HEK293T (cell line): ENCODE data around the gene ARID2.

Source experiments
- CTCF ChIA-PET: fragments of 350-600 bp; formaldehyde crosslinking; extraction: SDS; loops from one replicate; lab custom pipeline; 2021; ENCODE audit warnings: antibody characterized with exemption, inconsistent platforms; lab: Yijun Ruan, JAX
- POLR2A ChIA-PET: fragments of 350-600 bp; formaldehyde crosslinking; extraction: SDS; loops from one replicate; lab custom pipeline; 2020; ENCODE audit warnings: antibody characterized with exemption, inconsistent platforms; lab: Yijun Ruan, JAX
- DNase-seq: peaks from one replicate; pipeline ENCODE4 v3.0.0; 2012; ENCODE audit warnings: mixed read lengths; ENCODE audit errors: extremely low spot score
- ARNT ChIP-seq: fragments of 450-650 bp; IDR thresholded peaks from 2 replicates; pipeline ENCODE4 v1.6.1; 2017; ENCODE audit warnings: mild to moderate bottlenecking
- BHLHE40 ChIP-seq: fragments of 450-650 bp; IDR thresholded peaks from 2 replicates; pipeline ENCODE4 v1.6.1; 2016; ENCODE audit warnings: mild to moderate bottlenecking, moderate library complexity, borderline replicate concordance
- CTBP1 ChIP-seq: fragments of 450-650 bp; IDR thresholded peaks from 2 replicates; pipeline ENCODE4 v1.6.1; 2016; ENCODE audit warnings: borderline replicate concordance
- ELF4 ChIP-seq: fragments of 450-650 bp; IDR thresholded peaks from 2 replicates; pipeline ENCODE4 v1.6.1; 2017; ENCODE audit warnings: antibody characterized with exemption
- FOXA1 ChIP-seq: fragments of 450-650 bp; IDR thresholded peaks from 2 replicates; pipeline ENCODE4 v1.6.1; 2016; ENCODE audit warnings: mild to moderate bottlenecking
- FOXK2 ChIP-seq: fragments of 450-650 bp; IDR thresholded peaks from 2 replicates; pipeline ENCODE4 v1.6.1; 2016; ENCODE audit warnings: mild to moderate bottlenecking
- FOXM1 ChIP-seq: fragments of 450-650 bp; IDR thresholded peaks from 2 replicates; pipeline ENCODE4 v1.6.1; 2017; ENCODE audit warnings: mild to moderate bottlenecking, borderline replicate concordance
- HDGF ChIP-seq: fragments of 450-650 bp; IDR thresholded peaks from 2 replicates; pipeline ENCODE4 v1.6.1; 2017; ENCODE audit warnings: antibody characterized with exemption, borderline replicate concordance
- L3MBTL2 ChIP-seq: fragments of 450-650 bp; conservative IDR thresholded peaks from 2 replicates; pipeline ENCODE4 v1.6.1; 2016; ENCODE audit warnings: mild to moderate bottlenecking
- LEF1 ChIP-seq: fragments of 450-650 bp; IDR thresholded peaks from 2 replicates; pipeline ENCODE4 v1.6.1; 2017; ENCODE audit warnings: mild to moderate bottlenecking, borderline replicate concordance
- NFRKB ChIP-seq: fragments of 450-650 bp; IDR thresholded peaks from 2 replicates; pipeline ENCODE4 v1.6.1; 2016; ENCODE audit warnings: mild to moderate bottlenecking, moderate library complexity
- PKNOX1 ChIP-seq: fragments of 450-650 bp; IDR thresholded peaks from 2 replicates; pipeline ENCODE4 v1.6.1; 2016
- SP1 ChIP-seq: fragments of 450-650 bp; IDR thresholded peaks from 2 replicates; pipeline ENCODE4 v1.6.1; 2017
- SUZ12 ChIP-seq: fragments of 450-650 bp; IDR thresholded peaks from 2 replicates; pipeline ENCODE4 v1.6.1; 2016; ENCODE audit warnings: mild to moderate bottlenecking
- TARDBP ChIP-seq: fragments of 450-650 bp; IDR thresholded peaks from 2 replicates; pipeline ENCODE4 v1.6.1; 2016
- ZNF384 ChIP-seq: fragments of 450-650 bp; IDR thresholded peaks from 2 replicates; pipeline ENCODE4 v1.6.1; 2016

ARID2 gene

GRCh38 chr12:45727301-45727979 is 2.1 kb upstream of the ARID2 start:
- no peak for TF ChIP-seq ZNF384
- no peak for TF ChIP-seq SP1
- TF ChIP-seq BHLHE40: no peak
- TF ChIP-seq TARDBP: no peak
- TF ChIP-seq ELF4: 0 out of 2 replicates have a peak, but pooled peaks have one; percentile 21
- peak; percentile 69; the same call in 1 of the 2 replicates for TF ChIP-seq NFRKB
- no peak for TF ChIP-seq HDGF
- TF ChIP-seq ARNT: 0 out of 2 replicates have a peak, but pooled peaks have one; percentile 39
- 0 out of 2 replicates have a peak, but pooled peaks have one; percentile 57 for TF ChIP-seq CTBP1
- peak; percentile 86 for TF ChIP-seq FOXM1
- 0 out of 2 replicates have a peak, but pooled peaks have one; percentile 15 for TF ChIP-seq LEF1
- 0 out of 2 replicates have a peak, but pooled peaks have one; percentile 13 for TF ChIP-seq PKNOX1
- TF ChIP-seq L3MBTL2: no peak
- peak; percentile 77; the same call in 1 of the 2 replicates for TF ChIP-seq FOXK2
- TF ChIP-seq SUZ12: no peak
- TF ChIP-seq FOXA1: no peak
- peak; percentile 82 for DNase-seq
- CTCF ChIA-PET: interaction anchor here (1.1 to 1.6 kb wide), 2 partner anchors 24 to 184 kb away, joined by 3 to 4 read pairs; no protein-coding TSS in a partner anchor
- POLR2A ChIA-PET: interaction anchor here (0.6 to 2.9 kb wide), 8 partner anchors 29 to 512 kb away, joined by 3 to 12 read pairs (median 4); partner anchors contain the start of genes ANO6 and SCAF11

- no peak for DNase-seq
- ChIA-PET POLR2A (interaction anchor here (0.6 to 2.9 kb wide), 14 partner anchors 8 to 513 kb away, joined by 3 to 12 read pairs (median 3); partner anchors contain the start of genes ANO6 and SCAF11), CTCF (interaction anchor here (0.6 to 1.6 kb wide), 5 partner anchors 14 to 1297 kb away, joined by 3 to 6 read pairs (median 4); no protein-coding TSS in a partner anchor)
- TF ChIP-seq LEF1 (no peak), HDGF (no peak), FOXA1 (no peak), BHLHE40 (no peak), SP1 (no peak), PKNOX1 (no peak), ELF4 (no peak), FOXM1 (no peak)
Measured at GRCh38 chr12:45727980-45728629, 1.4 kb upstream of the ARID2 start.

GRCh38 chr12:45728630-45729232 is 775 bp upstream of the ARID2 start:
- POLR2A ChIA-PET: interaction anchor here (0.6 to 2.9 kb wide), 9 partner anchors 9 to 262 kb away, joined by 3 to 12 read pairs (median 3); partner anchors contain the start of gene SCAF11
- DNase-seq: peak; percentile 72
- CTCF ChIA-PET: interaction anchor here (0.6 to 1.6 kb wide), 6 partner anchors 14 to 1296 kb away, joined by 3 to 6 read pairs (median 4); no protein-coding TSS in a partner anchor
- TF ChIP-seq CTBP1: peak; percentile 58; the same call in 1 of the 2 replicates
- TF ChIP-seq ARNT: 0 out of 2 replicates have a peak, but pooled peaks have one; percentile 26
- no peak for TF ChIP-seq FOXK2
- peak; percentile 84; the same call in 1 of the 2 replicates for TF ChIP-seq TARDBP
- peak; percentile 43 for TF ChIP-seq ELF4

GRCh38 chr12:45730084-45730347 is 510 bp downstream of the ARID2 start:
- ChIA-PET POLR2A (interaction anchor here (0.7 to 1.8 kb wide), 3 partner anchors 190 to 515 kb away, joined by 3 to 5 read pairs (median 4); partner anchors contain the start of gene SCAF11), CTCF (interaction anchor here (0.6 to 1.3 kb wide), 3 partner anchors 46 to 947 kb away, joined by 3 read pairs; no protein-coding TSS in a partner anchor)
- peak; percentile 11 for DNase-seq
- no peak for TF ChIP-seq LEF1
- TF ChIP-seq FOXA1: no peak
- TF ChIP-seq CTBP1: no peak

GRCh38 chr12:45730348-45731189 is 1.1 kb downstream of the ARID2 start:
- TF ChIP-seq ARNT (no peak), ELF4 (no peak), TARDBP (no peak), SP1 (no peak), FOXM1 (no peak), CTBP1 (no peak), ZNF384 (no peak), FOXA1 (no peak), NFRKB (no peak), HDGF (no peak), FOXK2 (no peak), BHLHE40 (no peak), SUZ12 (no peak), L3MBTL2 (no peak), LEF1 (no peak)
- peak; percentile 30 for DNase-seq
- CTCF ChIA-PET: interaction anchor here (0.8 to 1.3 kb wide), 2 partner anchors 45 to 186 kb away, joined by 3 read pairs; no protein-coding TSS in a partner anchor
- POLR2A ChIA-PET: interaction anchor here (0.9 to 1.8 kb wide), 3 partner anchors 123 to 515 kb away, joined by 3 to 5 read pairs (median 4); partner anchors contain the start of gene SCAF11
